HG02642 (cell line): ENCODE results near the gene GALNT10.

Experiments
- ATAC-seq: cut with Tn5 transposase; IDR thresholded peaks from one replicate; pipeline ENCODE4 v1.9.1; 2021; ENCODE audit warnings: mild to moderate bottlenecking; ENCODE audit not compliant: unreplicated experiment, poor library complexity

GALNT10 gene

DNA sequence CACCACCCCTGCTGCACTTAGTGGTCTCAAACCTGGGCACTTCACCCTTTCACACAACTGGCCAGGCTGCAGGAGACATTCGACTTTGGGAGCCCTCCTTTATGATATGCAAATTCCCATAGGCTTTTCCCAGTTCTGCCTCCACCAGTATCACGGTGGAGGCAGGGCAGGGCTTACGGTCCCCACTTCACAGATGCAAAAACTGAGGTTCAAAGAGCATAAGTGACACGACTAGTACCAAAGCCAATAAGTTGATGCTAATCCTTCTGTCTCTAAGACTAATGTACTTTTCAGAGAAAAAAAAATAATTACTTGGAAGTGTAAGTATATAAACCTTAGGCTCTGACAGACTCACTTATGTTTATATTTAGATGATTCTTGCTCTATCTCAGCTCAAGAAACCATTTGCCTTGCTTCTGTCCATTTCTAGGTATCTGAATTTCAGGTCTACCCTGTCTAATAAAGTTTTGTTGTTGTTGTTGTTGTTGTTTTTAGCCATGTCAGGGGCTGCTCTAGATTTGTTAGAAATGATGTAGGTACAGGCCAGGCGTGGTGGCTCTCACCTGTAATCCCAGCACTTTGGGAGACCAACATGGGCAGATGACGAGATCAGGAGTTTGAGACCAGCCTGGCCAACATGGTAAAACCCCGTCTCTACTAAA lies 10.7 kb downstream of the GALNT10 start:
- ATAC-seq, result no peak

DNA sequence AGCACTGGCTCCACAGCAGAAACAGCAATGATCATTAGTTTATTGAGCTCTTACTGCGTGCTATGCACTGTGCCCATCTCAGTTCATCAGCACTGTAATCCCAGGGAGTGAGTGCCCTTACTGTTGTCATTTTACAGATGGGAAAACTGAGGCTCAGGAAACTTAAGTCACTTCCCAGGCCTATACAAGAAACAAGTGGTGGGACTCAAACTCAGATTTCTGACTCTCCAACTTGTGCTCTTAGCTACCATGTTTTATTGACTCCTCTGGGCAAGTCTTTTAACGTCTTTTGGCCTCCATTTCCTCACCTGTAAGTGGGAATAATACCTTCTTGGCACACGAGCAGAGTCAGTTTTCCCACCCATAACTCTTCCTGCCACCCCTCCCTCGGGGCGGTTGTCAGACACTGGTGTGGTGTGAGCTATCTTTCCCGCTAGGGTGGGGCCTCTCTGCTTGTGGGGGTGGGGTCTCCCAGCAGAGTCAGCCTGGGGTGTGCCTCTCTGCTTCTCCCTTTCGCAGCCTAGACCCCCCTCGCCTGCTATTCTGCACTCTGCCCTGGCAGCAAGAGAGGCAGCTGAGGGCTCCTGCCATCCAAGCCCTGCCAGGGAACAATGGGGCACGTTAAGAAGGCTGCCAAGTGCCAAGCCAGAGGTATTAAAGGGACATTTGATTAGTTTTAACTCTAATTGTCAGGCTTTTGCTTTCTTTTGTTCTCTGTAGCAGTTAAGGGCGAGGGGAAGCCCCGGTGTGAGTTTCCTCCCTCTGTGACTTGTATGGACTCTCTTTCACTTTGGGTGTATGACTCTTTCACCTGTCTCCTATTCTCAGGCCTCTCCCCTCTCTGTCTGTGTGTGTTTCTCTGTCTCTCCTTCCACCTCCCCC lies 12.1 kb downstream of the GALNT10 start:
- ATAC-seq, result peak; percentile 93

DNA sequence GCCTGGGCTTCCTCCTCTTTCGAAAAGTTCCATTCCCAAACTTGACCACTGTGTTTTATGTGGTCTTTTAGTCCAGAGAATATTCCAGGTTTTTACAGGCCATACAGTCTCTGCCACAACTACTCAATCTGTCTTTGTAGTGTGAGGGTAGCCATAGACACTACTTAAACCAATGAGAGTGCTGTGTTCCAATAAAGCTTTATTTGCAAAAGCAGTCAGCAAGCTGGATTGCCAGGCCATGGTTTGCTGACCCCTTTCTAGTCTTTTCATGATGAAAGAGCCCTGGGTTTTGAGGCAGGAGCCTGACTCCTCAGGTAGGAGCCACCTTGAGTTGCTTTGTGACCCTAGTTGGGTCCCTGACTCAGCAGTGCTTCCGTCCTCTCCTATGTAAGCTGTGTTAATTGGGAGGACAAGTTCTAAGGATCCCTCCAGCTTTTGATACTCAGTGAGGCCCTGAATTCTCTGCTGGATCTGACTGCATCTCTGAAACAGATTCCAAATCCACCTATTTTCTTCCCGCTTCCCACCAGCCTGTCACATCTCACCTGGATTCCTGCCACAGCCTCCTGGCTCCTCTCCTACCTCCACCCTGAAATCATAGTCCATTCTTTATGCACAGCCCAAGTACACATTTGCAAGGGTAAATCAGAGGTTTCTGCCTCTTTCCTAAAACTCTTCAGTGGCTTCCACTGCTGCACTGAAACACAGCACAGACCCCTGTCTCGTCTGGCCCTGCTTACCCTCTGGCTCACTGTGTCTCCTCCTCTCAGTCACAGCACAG lies 13.5 kb downstream of the GALNT10 start:
- ATAC-seq, result no peak

DNA sequence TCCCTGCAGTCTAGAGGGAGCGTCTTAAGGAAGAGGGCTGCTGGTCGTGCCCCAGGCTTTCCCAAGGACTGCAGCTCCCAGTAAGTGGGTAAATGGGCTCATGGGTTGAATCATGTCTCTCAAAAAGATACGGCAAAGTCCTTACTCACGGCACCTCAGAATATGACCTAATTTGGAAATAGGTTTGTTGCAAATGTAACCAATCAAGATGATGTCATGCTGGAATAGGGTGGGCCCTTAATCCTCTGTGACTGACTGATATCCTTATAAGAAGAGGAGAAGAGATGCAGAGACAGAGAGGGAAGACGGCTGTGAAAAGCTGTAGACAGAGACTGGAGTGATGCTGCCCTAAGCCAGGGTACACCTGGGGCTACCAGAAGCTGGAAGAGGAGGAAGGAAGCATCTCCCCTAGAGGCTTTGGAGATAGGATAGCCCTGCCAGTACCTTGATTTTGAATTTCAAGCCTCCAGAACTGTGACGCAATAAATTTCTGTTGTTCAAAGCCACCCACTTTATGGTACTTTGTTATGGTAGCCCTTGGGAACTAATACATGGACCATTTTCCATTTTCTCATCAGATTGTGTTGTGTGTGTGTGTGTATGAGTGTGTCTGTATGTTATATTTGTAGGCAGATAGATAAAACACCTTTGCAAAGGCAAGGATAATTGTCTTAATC lies 15.0 kb downstream of the GALNT10 start:
- ATAC-seq, result no peak

GRCh38 chr5:154206311-154206710 lies 15.8 kb downstream of the GALNT10 start:
- no peak for ATAC-seq

DNA sequence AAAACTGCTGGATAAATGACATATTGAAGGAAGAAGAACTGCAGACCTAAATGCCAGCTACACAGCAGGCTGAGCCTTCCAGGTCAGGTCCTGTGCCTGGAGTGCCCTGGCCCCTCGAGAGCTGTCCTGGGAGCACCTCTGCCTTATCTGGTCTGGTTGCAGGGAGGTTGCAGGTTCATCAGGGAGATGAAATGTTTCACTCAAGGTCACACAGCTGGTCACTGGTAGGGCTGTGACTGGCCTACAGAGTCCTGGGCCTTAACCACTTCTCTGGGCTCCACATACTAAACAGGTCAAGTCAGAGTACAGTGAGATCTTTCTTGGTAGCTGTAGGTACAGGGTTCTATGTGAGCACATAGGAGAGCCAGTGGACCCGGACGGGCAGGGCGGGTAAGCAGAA lies 16.7 kb downstream of the GALNT10 start:
- ATAC-seq, result no peak

DNA sequence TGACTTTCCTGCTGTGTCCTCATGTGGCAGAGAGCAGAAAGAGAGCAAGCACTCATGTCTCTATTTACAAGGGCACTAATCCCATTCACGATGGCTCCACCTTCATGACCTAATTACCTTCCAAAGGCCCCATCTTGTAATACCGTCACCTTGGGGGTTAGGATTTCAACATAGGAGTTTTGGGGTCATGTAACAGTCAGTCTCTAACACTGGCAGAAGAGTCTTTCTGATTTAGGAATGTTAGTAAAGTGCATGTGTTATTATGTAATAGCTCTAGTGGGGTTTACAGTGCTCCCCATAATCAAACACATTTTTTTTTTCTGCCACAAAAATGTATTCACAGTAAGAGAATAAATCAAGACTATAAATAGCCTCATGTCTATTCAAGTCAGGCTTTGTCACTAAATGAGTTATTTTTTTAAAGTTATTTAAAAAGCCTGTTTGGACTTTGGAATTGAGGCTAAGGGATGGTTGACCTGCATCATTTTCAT lies 19.1 kb downstream of the GALNT10 start:
- ATAC-seq, result no peak

DNA sequence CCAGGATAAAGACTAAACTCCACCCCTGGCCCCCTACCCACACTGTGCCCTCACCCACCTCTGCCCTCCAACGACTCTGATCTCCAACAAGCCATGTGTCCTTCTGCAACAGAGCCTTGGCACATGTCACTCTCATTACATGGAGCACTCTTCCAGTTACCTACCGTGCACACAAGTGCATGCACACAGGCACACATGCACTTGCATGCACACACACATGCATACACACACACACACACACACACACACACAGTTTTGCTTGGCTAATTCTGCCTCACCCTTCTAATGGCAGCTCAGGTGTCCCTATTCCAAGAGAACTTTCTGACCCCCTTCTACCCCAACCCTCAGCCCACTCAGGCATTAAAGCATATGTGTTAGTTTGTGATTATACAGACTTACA lies 19.6 kb downstream of the GALNT10 start:
- ATAC-seq, result no peak

GRCh38 chr5:154211641-154212390 lies 21.3 kb downstream of the GALNT10 start:
- no peak for ATAC-seq

DNA sequence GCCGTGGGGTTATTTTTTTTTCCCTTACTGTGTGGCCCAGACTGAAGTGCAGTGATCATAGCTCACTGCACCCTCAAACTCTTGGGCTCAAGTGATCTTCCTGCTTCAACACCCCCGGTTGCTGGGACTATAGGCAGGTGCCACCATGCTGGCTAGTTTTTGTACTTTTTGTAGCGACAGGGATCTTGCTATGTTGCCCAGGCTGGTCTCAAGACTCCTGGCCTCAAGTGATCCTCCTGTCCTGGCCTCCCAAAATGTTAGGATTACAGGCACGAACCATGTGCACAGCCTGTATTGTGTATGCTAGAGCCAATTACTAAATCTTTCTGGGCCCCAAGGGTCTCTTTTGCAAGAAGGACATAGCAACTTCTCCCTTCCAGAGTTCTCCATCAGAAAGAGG lies 23.1 kb downstream of the GALNT10 start:
- no peak for ATAC-seq

DNA sequence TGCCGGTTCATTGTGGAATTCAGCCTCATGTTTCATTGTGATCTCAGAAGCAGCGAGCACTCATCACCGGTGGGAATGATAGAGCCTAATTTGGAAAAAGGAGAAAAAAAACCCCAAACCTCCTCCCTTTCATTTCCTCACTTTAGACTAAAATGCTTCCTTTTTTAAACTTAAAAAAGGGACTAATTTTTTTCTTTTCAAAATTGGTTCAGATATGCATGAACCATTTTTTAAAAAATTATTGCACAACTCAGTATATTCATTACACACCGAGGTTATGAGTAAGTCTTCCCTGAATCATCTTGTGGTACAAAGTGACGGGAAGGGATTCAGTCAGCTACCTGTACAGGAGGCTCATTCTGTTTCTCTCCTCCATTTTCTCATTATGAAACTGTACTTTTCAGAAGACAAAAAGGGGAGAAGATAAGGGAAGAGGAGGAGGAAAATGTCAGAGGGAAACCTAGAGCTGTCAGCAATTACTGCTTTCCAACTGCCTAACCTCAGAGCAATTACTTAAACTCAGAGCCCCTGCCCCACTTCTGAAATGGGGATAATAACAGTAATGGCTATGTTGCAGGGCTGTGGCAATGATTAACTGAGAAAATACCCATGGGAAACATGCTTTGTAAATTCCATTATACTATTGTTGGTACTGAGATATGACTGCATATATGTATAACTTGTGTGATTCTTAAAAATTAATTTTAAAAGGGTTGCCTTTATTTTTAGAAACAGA lies 24.0 kb downstream of the GALNT10 start:
- ATAC-seq, result peak; percentile 84

DNA sequence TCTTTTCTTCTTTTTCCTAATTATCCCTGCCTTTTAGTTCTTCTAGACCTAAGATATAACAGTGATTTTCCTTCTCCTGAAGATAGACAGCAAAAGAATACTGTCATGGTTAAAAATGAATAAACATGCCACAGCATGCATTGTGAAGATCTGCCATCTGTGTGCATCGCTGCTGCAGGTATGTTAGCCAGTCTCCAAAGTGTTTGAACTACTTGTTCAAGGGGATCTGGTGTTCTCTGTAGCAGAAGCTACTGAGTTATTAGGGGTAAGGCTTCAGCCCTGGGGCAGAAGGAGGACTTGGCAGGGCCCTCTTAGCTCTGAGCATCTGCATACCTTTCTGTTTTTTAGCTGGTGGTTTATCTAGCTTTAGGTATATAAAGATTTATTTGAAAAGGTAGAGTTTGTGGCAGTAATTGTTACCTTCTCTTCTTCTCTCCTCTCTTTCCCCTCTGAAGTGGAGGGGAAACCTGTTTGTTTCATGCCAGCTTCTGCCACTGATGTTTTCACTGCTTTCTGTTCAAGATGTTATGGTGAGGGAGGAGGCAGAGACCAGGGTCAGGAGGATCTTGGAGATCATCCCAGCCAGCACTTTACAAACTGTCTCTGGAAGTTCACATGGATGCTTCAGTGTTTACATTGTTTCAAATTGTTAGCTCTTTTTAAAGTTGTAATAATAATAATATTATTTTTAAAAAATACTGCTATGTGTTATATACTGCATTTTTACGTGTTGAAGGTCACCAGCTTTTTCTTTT lies 25.2 kb downstream of the GALNT10 start:
- no peak for ATAC-seq

DNA sequence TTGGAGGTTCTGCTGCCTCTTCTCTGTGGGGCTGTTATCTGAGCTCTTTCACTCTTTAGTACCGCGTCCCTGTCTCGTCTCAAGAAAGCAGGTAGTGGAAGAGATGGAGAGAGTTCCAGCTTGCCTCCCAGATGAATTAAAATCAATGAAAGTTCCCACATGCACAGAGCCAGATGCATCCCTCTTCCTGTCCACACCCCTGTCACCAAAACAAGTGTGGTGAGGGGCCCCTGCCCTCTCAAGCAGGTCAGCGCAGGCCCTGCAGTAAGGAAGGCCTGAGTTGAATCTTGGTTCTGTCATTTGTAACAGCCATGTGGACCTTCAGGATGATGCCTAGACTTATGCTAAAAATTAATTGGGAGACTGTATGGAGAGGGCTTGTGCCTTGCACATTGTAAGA lies 26.9 kb downstream of the GALNT10 start:
- no peak for ATAC-seq

DNA sequence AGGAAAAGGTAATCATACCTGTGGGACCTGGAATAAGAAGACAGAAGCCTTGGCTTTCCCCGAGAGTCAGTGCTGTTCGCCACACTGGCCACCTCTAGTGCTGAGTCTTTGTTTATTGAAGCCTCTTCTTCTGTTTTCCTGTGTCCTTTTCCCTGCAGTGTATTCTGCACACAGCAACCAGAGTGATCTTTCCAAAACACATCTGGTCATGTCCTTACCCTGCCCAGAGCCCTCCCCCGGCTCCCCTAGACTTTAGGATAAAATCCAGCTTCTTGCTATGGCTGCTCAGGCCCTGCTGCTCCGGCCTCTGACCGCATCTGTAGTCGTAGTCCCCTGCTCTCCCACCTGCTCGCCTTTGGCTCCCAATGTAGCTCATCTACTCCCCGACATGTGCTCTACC lies 28.3 kb downstream of the GALNT10 start:
- no peak for ATAC-seq

- no peak for ATAC-seq
These were observed 30.1 kb downstream of the GALNT10 start for GRCh38 chr5:154220625-154221024.

DNA sequence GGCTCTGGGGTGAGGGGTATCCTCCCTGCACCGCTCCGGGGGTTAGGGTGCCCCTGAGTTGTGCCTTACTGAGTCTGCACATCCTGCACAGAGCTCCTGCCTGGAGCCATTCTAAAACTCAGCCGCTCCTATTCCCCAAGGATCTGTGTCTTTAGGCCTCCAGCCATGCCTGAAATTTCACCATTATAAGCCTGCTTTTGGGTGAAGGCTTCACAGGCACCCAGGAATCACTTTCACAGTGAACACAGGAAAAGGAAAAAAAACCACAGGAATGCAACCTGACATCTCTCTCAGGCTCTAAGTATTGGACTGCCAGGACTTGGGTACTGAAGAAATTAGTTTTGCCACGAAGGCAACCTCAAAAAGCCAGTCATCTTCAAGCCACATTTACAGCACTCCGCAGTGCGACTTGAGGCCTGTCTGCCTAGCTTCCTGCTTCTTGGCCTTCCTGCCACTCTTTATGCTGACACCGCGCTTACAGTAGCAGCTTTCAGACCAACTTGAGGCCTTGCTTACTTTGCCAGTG lies 30.9 kb downstream of the GALNT10 start:
- peak; percentile 73 for ATAC-seq

- no peak for ATAC-seq
These were observed 31.9 kb downstream of the GALNT10 start for GRCh38 chr5:154222414-154222813.

- ATAC-seq, result no peak
These were observed 32.8 kb downstream of the GALNT10 start for GRCh38 chr5:154223320-154223719.
